HEK293T (cell line): ENCODE results near the gene PDE6C.

Source experiments
- CTCF ChIA-PET: fragments of 350-600 bp; formaldehyde crosslinking; extraction: SDS; loops from one replicate; lab custom pipeline; 2021; ENCODE audit warnings: antibody characterized with exemption, inconsistent platforms; lab: Yijun Ruan, JAX
- POLR2A ChIA-PET: fragments of 350-600 bp; formaldehyde crosslinking; extraction: SDS; loops from one replicate; lab custom pipeline; 2020; ENCODE audit warnings: antibody characterized with exemption, inconsistent platforms; lab: Yijun Ruan, JAX
- DNase-seq: peaks from one replicate; pipeline ENCODE4 v3.0.0; 2012; ENCODE audit warnings: mixed read lengths; ENCODE audit errors: extremely low spot score
- ARNT ChIP-seq: fragments of 450-650 bp; IDR thresholded peaks from 2 replicates; pipeline ENCODE4 v1.6.1; 2017; ENCODE audit warnings: mild to moderate bottlenecking
- BHLHE40 ChIP-seq: fragments of 450-650 bp; IDR thresholded peaks from 2 replicates; pipeline ENCODE4 v1.6.1; 2016; ENCODE audit warnings: mild to moderate bottlenecking, moderate library complexity, borderline replicate concordance
- CTBP1 ChIP-seq: fragments of 450-650 bp; IDR thresholded peaks from 2 replicates; pipeline ENCODE4 v1.6.1; 2016; ENCODE audit warnings: borderline replicate concordance
- ELF4 ChIP-seq: fragments of 450-650 bp; IDR thresholded peaks from 2 replicates; pipeline ENCODE4 v1.6.1; 2017; ENCODE audit warnings: antibody characterized with exemption
- FOXA1 ChIP-seq: fragments of 450-650 bp; IDR thresholded peaks from 2 replicates; pipeline ENCODE4 v1.6.1; 2016; ENCODE audit warnings: mild to moderate bottlenecking
- FOXK2 ChIP-seq: fragments of 450-650 bp; IDR thresholded peaks from 2 replicates; pipeline ENCODE4 v1.6.1; 2016; ENCODE audit warnings: mild to moderate bottlenecking
- FOXM1 ChIP-seq: fragments of 450-650 bp; IDR thresholded peaks from 2 replicates; pipeline ENCODE4 v1.6.1; 2017; ENCODE audit warnings: mild to moderate bottlenecking, borderline replicate concordance
- HDGF ChIP-seq: fragments of 450-650 bp; IDR thresholded peaks from 2 replicates; pipeline ENCODE4 v1.6.1; 2017; ENCODE audit warnings: antibody characterized with exemption, borderline replicate concordance
- L3MBTL2 ChIP-seq: fragments of 450-650 bp; conservative IDR thresholded peaks from 2 replicates; pipeline ENCODE4 v1.6.1; 2016; ENCODE audit warnings: mild to moderate bottlenecking
- LEF1 ChIP-seq: fragments of 450-650 bp; IDR thresholded peaks from 2 replicates; pipeline ENCODE4 v1.6.1; 2017; ENCODE audit warnings: mild to moderate bottlenecking, borderline replicate concordance
- NFRKB ChIP-seq: fragments of 450-650 bp; IDR thresholded peaks from 2 replicates; pipeline ENCODE4 v1.6.1; 2016; ENCODE audit warnings: mild to moderate bottlenecking, moderate library complexity
- SP1 ChIP-seq: fragments of 450-650 bp; IDR thresholded peaks from 2 replicates; pipeline ENCODE4 v1.6.1; 2017
- SUZ12 ChIP-seq: fragments of 450-650 bp; IDR thresholded peaks from 2 replicates; pipeline ENCODE4 v1.6.1; 2016; ENCODE audit warnings: mild to moderate bottlenecking
- TARDBP ChIP-seq: fragments of 450-650 bp; IDR thresholded peaks from 2 replicates; pipeline ENCODE4 v1.6.1; 2016
- ZNF384 ChIP-seq: fragments of 450-650 bp; IDR thresholded peaks from 2 replicates; pipeline ENCODE4 v1.6.1; 2016
- TF ChIP-seq, protein P1 (sequence below): fragments of 450-650 bp; IDR thresholded peaks from 2 replicates; pipeline ENCODE4 v1.6.1; 2016

The PDE6C gene

GRCh38 chr10:93570383-93570782, 42.0 kb upstream of the PDE6C start:
- POLR2A ChIA-PET: no interaction called here

GRCh38 chr10:93572606-93573005, 39.7 kb upstream of the PDE6C start:
- TF ChIP-seq TARDBP (no peak), BHLHE40 (no peak), SUZ12 (no peak), FOXM1 (no peak), FOXA1 (no peak), ARNT (no peak), SP1 (no peak), NFRKB (no peak), LEF1 (no peak), FOXK2 (no peak), ZNF384 (no peak), CTBP1 (no peak), L3MBTL2 (no peak), ELF4 (no peak), HDGF (no peak)
- TF ChIP-seq, protein P1, sequence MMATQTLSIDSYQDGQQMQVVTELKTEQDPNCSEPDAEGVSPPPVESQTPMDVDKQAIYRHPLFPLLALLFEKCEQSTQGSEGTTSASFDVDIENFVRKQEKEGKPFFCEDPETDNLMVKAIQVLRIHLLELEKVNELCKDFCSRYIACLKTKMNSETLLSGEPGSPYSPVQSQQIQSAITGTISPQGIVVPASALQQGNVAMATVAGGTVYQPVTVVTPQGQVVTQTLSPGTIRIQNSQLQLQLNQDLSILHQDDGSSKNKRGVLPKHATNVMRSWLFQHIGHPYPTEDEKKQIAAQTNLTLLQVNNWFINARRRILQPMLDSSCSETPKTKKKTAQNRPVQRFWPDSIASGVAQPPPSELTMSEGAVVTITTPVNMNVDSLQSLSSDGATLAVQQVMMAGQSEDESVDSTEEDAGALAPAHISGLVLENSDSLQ: no peak
- no peak for DNase-seq
- ChIA-PET POLR2A (no interaction called here), CTCF (no interaction called here)

More at GRCh38 chr10:93570383-93570782, 42.0 kb upstream of the PDE6C start:
- CTCF ChIA-PET: no interaction called here
- no peak for DNase-seq
- no peak for TF ChIP-seq FOXA1
- TF ChIP-seq TARDBP: no peak
- no peak for TF ChIP-seq BHLHE40
- TF ChIP-seq, protein P1: no peak

DNA sequence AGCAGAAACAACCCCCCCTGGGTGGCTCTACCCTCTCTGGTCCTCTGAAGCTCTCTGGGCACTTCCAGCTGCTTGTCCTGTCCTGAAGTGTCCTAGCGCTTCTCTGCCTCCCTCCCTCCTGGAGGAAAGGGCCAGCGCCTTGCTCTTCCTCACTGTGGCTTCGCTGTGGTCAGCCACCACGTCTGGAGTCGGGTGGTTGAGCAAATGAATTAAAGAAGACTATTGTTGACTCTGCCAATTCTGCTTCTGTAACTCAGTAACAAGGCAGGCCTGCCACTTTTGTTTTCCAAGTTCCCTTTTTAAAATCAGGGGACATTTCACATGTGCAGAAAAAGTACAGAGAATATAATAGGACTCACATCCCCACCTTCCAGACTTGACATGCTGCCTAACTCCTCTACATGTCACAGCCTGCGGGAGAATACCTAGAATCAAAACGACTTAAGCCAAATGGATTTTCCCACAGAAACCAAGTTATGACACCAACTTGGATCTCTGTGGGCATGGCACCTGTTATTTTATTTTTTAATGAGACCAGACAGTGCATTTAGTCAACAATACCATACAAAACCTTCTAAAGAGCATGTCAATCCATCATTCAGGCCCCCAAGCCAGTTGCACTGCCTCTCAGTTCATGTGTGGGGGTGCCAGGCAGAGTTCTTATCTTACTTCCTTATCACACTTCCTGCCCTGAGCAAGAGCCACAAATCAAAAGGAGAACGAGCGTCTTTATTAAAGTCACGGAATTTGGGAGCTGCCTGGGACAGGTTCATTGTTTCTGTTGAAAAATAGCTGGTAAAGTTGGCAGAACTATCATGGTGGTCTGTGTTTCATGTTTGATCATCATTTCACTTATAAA, 39.1 kb upstream of the PDE6C start:
- DNase-seq: no peak
- POLR2A ChIA-PET: no interaction called here
- CTCF ChIA-PET: no interaction called here
- TF ChIP-seq CTBP1 (no peak), L3MBTL2 (no peak), BHLHE40 (no peak), FOXA1 (no peak), FOXK2 (no peak)

- no peak for DNase-seq
- TF ChIP-seq TARDBP: no peak
- no peak for TF ChIP-seq CTBP1
- no peak for TF ChIP-seq ARNT
- TF ChIP-seq LEF1: no peak
- no peak for TF ChIP-seq FOXA1
- TF ChIP-seq, protein P1: no peak
- TF ChIP-seq L3MBTL2: no peak
- no peak for TF ChIP-seq SUZ12
- TF ChIP-seq ZNF384: no peak
- no peak for TF ChIP-seq FOXM1
- TF ChIP-seq FOXK2: no peak
- TF ChIP-seq BHLHE40: no peak
- no peak for TF ChIP-seq SP1
- TF ChIP-seq NFRKB: no peak
- TF ChIP-seq HDGF: no peak
- TF ChIP-seq ELF4: no peak
- CTCF ChIA-PET: no interaction called here
- POLR2A ChIA-PET: no interaction called here
Observed at GRCh38 chr10:93573924-93574323, 38.4 kb upstream of the PDE6C start.

- no peak for DNase-seq
- TF ChIP-seq ZNF384 (no peak), TARDBP (no peak), NFRKB (no peak)
- POLR2A ChIA-PET: no interaction called here
- CTCF ChIA-PET: interaction anchor here (0.6 kb wide), 1 partner anchor 26 kb away, joined by 3 read pairs; no protein-coding TSS in a partner anchor
Observed at GRCh38 chr10:93576888-93577287, 35.4 kb upstream of the PDE6C start.

GRCh38 chr10:93577565-93577964, 34.8 kb upstream of the PDE6C start:
- CTCF ChIA-PET: interaction anchor here (1.0 kb wide), 1 partner anchor 35 kb away, joined by 3 read pairs; no protein-coding TSS in a partner anchor
- DNase-seq: no peak
- POLR2A ChIA-PET: no interaction called here
- TF ChIP-seq BHLHE40 (no peak), FOXK2 (no peak), L3MBTL2 (no peak), CTBP1 (no peak), FOXM1 (no peak), NFRKB (no peak), HDGF (no peak), SP1 (no peak), FOXA1 (no peak), LEF1 (no peak), TARDBP (no peak)
- TF ChIP-seq, protein P1: no peak
